Activated CD4-positive, alpha-beta T cell treated with anti-CD3 and anti-CD28 coated beads, Interleukin-10, Interleukin-2, amounts not matched to agents 100 ng/mL and 50 ng/mL, durations not matched to agents 16 hours and 8 hours (primary cell): ENCODE measurements around the gene RHBDL3.
"Not testable (repeated sequence)": the region's sequence is repeated elsewhere in the genome, so short reads cannot be mapped to it uniquely, and the experiment has no call there.

Source experiments
- DNase-seq: peaks from one replicate; pipeline ENCODE4 v3.0.0-alpha.2; 2020

The RHBDL3 gene

DNA sequence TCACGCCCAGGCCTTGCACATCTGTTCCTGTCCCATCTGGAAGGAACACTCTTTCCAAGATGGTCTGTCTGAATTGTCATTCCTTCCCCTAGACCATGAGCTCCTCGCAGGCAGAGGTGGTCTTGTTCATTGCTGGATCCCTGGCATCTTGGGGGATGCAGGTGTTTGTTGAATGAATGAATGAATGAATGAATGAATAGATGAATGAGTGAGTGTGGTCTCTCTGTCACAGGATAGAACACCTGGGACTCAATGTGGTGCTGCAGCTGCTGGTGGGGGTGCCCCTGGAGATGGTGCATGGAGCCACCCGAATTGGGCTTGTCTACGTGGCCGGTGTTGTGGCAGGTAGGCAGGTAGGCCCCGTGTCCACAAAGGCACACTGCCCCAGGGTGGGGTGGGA is 32.2 kb downstream of the RHBDL3 start:
- DNase-seq, result no peak

GRCh38 chr17:32298298-32298697 is 32.7 kb downstream of the RHBDL3 start:
- no peak for DNase-seq

DNA sequence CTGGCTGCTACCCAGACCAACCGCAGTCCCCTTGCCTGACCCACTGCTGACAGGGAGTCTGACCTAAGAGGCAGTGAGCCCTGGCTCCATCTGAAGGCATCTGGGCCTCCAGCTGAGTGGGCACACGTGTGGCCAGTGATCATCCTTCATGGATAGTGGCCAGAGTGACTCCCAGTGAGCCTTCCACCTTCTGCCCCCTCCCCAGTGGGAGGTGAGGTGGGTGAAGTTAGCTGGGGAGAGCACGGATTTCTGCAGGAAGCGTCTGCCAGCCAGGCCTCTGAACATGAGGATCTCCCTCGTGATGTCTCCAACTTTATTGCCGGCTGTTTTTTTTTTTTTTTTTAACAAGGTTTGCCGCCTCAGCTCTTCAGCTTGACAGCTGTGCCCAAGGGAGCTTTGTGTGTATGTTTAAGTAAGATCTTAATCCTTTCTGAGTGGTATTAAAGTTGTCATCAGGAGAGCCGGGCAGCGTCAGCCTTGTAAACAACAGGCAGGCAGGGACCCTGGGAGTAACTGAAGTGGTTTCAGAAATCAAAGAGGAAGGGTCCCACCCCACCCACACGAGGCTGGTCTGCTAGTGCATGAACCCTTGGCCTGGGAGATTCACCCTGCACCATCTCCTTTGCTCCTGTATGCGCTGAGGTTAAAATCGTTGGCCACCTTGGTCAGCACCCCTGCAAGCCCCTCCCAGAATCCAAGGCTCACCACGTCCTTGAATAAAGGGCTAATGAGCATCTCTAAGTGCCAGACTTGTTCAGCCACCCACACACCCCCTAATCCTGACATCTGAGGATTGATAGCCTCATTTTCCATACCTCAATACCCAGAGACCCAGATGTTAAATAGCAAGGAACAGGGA is 33.3 kb downstream of the RHBDL3 start:
- DNase-seq, result no peak

GRCh38 chr17:32299580-32300164 is 34.0 kb downstream of the RHBDL3 start:
- no peak for DNase-seq

- DNase-seq, result no peak
Measured at GRCh38 chr17:32302037-32302436, 36.4 kb downstream of the RHBDL3 start.

DNA sequence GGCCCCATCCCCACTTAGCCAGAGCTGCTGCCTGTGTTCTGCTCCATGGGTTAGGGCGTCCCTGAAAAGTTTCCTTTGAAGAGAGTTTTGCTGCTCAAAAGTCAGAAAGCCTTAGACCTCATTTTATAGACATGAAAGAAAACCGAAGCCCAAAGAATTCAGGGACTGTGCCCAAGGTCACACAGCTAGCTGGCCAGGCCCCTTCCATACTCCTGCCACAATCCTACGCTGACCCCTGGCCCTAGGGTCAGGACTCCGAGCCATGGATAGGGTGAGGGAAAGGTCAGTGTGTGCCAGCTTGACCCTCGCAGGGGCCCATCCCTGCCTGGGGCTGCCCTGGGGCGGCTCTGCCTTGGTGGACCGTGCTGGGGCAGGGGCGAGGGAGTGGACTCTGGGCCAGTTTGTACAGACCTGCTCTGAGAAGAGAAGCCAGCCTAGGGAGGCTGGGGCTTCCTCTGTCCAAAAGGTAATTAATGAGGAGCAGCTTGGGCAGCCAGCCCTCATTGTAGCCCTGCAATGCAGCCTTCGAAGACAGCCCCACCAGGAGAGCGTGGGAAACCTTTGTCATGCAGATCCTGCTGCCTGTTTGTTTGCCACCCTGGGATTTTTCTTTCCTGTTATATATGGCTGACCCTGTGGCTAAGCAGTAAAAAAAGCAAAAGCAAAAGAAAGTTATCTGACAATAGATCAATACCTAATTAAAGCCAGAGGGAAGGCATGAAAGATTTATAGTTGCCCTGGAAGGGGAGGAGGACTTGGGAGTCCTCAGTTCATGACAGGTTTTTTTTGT is 37.4 kb downstream of the RHBDL3 start:
- DNase-seq, result no peak

DNA sequence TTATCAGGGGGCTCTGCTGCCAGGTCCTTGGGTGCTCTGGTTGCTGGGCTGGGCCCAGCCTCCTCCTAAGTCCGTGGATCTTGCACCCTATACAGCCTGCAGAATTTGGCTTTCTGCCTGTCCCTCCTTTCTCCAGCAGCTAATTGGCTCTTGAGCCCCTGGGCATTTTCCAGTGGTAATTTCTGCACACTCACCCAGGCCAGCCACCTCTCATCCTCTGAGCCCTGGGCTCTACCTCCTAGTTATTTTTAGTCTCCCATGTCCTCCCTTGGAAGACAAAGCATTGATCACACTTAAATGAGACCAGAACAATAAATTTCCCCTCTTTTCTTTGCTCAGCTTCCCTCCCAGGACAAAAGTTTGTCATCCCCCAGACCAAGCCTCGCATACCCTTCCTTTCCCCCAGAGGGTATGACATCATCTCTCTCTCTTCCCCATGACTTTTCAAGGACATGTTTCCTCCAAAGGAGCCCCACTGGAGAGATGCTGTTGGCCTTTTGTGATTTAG is 38.2 kb downstream of the RHBDL3 start:
- no peak for DNase-seq

GRCh38 chr17:32305049-32305448 is 39.4 kb downstream of the RHBDL3 start:
- no peak for DNase-seq

- no peak for DNase-seq
Measured at GRCh38 chr17:32307658-32308057, 42.0 kb downstream of the RHBDL3 start.

DNA sequence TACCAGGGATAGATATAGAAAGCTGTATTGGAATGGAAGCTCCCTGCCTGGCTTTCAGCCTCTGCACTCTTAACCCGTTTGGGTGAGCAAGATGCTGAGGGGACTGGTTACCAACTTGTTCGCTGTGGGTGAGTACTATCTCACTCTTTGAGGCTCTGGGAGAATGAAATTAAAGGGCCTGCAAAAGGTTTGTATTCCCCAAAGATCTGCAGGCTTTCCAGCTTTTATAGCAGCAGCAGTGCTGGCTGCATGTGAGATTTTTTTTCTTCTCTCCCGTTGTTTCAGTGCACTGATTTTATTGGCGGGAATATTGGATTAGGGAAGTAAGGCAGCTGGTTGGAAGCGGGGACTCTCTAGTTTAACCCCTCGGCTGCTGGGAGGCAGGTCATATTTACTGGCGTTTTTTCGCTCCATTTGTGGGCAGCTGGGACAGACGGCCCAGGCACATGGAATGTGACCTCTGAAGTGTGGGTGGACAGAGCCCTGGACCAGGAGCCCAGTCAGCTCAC is 45.5 kb downstream of the RHBDL3 start:
- no peak for DNase-seq

GRCh38 chr17:32314636-32315035 is 49.0 kb downstream of the RHBDL3 start:
- no peak for DNase-seq

DNA sequence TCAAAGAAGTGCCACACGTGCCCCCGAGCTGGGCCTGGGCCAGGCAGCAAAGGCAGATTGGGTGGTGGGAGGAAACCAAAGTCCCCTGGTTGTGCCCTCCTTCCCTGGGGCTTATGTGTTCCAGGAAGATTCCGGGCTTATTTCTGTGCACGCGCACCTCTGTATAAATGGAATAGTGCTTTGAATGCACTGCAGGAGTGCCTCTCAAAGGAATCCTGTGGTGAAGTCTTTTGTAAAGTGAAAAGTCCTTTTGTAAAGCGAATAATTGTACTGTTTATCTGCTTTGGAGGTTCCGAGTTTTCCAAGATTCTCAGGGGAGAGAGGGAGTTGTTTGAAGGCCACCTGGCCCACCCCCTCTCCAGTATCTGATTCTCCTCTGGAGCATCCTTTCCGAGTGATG is 49.5 kb downstream of the RHBDL3 start:
- DNase-seq, result no peak

- DNase-seq, result not testable (repeated sequence)
Measured at GRCh38 chr17:32316653-32317052, 51.0 kb downstream of the RHBDL3 start.

- no peak for DNase-seq
Measured at GRCh38 chr17:32317353-32317752, 51.7 kb downstream of the RHBDL3 start.

DNA sequence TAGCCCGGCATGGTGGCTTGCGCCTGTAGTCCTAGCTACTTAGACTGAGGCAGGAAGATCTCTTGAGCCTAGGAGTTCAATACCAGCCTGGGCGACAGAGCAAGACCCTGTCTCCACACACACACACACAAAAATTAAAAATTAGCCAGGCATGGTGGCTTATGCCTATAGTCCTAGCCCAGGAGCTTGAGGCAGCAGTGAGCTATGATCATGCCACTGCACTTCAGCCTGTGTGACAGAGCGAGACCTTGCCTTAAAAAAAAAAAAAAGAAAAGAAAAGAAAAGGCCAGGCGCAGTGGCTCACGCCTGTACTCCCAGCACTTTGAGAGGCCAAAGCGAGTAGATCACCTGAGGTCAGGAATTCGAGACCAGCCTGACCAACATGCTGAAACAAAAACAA is 52.4 kb downstream of the RHBDL3 start:
- DNase-seq, result no peak

- peak; percentile 86 for DNase-seq
Measured at GRCh38 chr17:32319548-32319905, 53.9 kb downstream of the RHBDL3 start.

DNA sequence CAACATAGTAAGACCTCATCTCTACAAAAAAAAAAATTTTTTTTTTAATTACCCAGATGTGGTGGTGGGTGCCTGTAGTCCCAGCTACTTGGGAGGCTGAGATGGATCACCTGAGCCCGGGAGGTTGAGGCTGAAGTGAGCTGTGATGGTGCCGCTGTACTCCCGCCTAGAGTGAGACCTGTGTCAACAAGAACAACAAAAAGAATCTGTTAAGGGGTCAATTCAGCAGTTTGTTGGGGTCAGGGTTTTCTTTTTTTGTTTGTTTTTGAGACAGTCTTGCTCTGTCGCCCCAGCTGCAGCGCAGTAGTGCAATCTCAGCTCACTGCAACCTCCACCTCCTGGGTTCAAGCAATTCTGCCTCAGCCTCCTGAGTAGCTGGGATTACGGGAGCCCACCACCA is 54.4 kb downstream of the RHBDL3 start:
- DNase-seq, result not testable (repeated sequence)

DNA sequence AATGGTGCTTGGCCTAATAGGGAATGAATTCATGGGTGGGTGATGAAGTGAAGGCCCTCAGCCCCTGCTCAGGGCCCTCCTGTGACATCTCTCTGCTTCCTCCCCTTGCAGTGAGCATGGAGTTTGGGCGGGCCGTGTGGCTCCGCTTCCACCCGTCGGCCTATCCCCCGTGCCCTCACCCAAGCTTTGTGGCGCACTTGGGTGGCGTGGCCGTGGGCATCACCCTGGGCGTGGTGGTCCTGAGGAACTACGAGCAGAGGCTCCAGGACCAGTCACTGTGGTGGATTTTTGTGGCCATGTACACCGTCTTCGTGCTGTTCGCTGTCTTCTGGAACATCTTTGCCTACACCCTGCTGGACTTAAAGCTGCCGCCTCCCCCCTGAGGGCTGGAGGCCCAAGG is 55.2 kb downstream of the RHBDL3 start:
- DNase-seq, result no peak

DNA sequence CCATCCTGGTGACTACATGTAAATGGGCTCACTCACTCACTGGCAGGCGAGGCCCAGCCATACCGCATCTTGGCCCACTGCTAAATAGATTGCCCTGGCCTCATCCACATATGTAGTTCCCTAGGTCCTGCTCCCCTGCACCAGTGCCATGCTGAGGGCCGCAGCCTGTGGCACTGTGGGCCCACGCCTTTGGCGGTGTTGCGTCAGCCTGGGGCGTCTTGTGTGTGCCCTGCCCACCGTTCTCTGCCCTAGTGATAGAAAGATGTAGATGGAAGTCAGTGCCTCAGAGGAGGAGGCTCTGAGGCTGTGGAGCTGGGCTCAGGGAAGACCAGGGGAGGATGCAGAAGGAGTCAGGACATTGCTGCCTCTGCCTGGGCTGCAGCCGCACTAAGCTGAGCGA is 57.4 kb downstream of the RHBDL3 start:
- DNase-seq, result no peak

DNA sequence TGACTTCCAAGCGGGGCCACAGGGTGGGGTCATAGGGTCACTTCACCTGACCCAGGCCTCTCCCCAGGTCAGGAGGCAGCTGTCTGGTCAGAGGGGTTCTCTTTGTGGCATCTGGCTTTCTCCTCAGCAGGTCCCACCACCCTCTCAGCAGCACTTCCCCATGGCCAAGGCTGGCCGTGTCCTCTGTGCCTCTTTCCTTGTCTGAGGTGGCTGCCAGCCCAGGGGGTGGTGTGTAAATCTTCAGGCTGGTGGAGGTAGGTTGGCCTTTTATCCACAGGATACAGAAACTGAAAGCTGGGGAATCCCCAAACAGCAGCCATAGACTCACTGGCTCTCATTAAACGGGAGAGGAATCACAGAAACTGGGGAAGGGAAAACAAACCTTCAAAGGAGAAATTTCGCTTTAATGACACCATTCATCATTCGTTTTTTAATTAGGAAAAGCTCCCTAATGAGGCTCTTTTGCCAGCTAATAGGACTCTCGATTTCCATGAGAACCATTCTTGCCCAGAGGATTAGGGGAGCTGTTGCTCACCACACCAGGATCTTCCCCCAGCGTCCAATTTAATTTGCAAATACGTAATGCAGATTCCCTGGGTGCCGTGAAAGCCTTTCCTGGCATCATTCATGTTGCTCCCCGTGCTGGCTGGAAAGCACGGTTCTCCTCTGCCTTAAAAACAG is 58.3 kb downstream of the RHBDL3 start:
- DNase-seq, result peak; percentile 70

GRCh38 chr17:32327911-32328310 is 62.3 kb downstream of the RHBDL3 start:
- no peak for DNase-seq

GRCh38 chr17:32330147-32330546 is 64.5 kb downstream of the RHBDL3 start:
- DNase-seq, result peak; percentile 56
